Ishikawa (cell line): ENCODE data around the gene UBAC2.

Experiments
- CEBPB ChIP-seq: IDR thresholded peaks from 2 replicates; pipeline ENCODE4 v1.6.1; 2012
- CREB1 ChIP-seq: IDR thresholded peaks from 2 replicates; pipeline ENCODE4 v1.6.1; 2012; ENCODE audit warnings: low read depth
- EGR1 ChIP-seq: IDR thresholded peaks from 2 replicates; pipeline ENCODE4 v1.6.1; 2012
- EP300 ChIP-seq: IDR thresholded peaks from 2 replicates; pipeline ENCODE4 v1.6.1; 2012; ENCODE audit warnings: borderline replicate concordance
- FOXM1 ChIP-seq: IDR thresholded peaks from 2 replicates; pipeline ENCODE4 v1.6.1; 2012; ENCODE audit warnings: low read depth, borderline replicate concordance
- MAX ChIP-seq: IDR thresholded peaks from 2 replicates; pipeline ENCODE4 v1.6.1; 2012
- NFIC ChIP-seq: IDR thresholded peaks from 2 replicates; pipeline ENCODE4 v1.6.1; 2012
- RAD21 ChIP-seq: IDR thresholded peaks from 2 replicates; pipeline ENCODE4 v1.6.1; 2012; ENCODE audit warnings: low read depth
- REST ChIP-seq: IDR thresholded peaks from 2 replicates; pipeline ENCODE4 v1.6.1; 2012; ENCODE audit warnings: low read depth, mild to moderate bottlenecking
- TAF1 ChIP-seq: IDR thresholded peaks from 2 replicates; pipeline ENCODE4 v1.6.1; 2012; ENCODE audit warnings: low read depth, mild to moderate bottlenecking
- TCF12 ChIP-seq: IDR thresholded peaks from 2 replicates; pipeline ENCODE4 v1.6.1; 2012; ENCODE audit warnings: low read depth
- TEAD4 ChIP-seq: IDR thresholded peaks from 2 replicates; pipeline ENCODE4 v1.6.1; 2012
- USF1 ChIP-seq: IDR thresholded peaks from 2 replicates; pipeline ENCODE4 v1.6.1; 2012
- YY1 ChIP-seq: IDR thresholded peaks from 2 replicates; pipeline ENCODE4 v1.6.1; 2012; ENCODE audit warnings: low read depth
- ZBTB7A ChIP-seq: IDR thresholded peaks from 2 replicates; pipeline ENCODE4 v1.6.1; 2012; ENCODE audit warnings: low read depth

UBAC2 gene

GRCh38 chr13:99203601-99204579, 3.2 kb downstream of the UBAC2 start:
- no peak for TF ChIP-seq CREB1
- no peak for TF ChIP-seq EGR1
- no peak for TF ChIP-seq CEBPB
- no peak for TF ChIP-seq ZBTB7A
- TF ChIP-seq TEAD4, result no peak
- no peak for TF ChIP-seq YY1
- TF ChIP-seq EP300, result no peak
- TF ChIP-seq MAX, result no peak
- TF ChIP-seq TCF12, result no peak
- TF ChIP-seq RAD21, result no peak
- TF ChIP-seq USF1, result no peak
- TF ChIP-seq TAF1, result no peak
- no peak for TF ChIP-seq NFIC
- no peak for TF ChIP-seq REST
- TF ChIP-seq FOXM1, result no peak

- TF ChIP-seq EGR1 (no peak), USF1 (no peak), CEBPB (no peak), NFIC (no peak), TAF1 (no peak)
Measured at GRCh38 chr13:99205621-99206220, 5.1 kb downstream of the UBAC2 start.

GRCh38 chr13:99206226-99206625, 5.6 kb downstream of the UBAC2 start:
- TF ChIP-seq ZBTB7A (no peak), MAX (no peak), CREB1 (no peak)

GRCh38 chr13:99206873-99207272, 6.2 kb downstream of the UBAC2 start:
- TF ChIP-seq YY1, result no peak
- no peak for TF ChIP-seq EP300
- no peak for TF ChIP-seq CEBPB
- TF ChIP-seq ZBTB7A, result no peak
- TF ChIP-seq TCF12, result no peak
- TF ChIP-seq RAD21, result no peak
- TF ChIP-seq CREB1, result no peak

GRCh38 chr13:99207511-99207910, 6.9 kb downstream of the UBAC2 start:
- TF ChIP-seq RAD21 (no peak), YY1 (no peak), CREB1 (no peak), CEBPB (no peak), EP300 (no peak), USF1 (no peak)

- TF ChIP-seq NFIC, result no peak
- TF ChIP-seq TEAD4, result no peak
- TF ChIP-seq ZBTB7A, result no peak
- no peak for TF ChIP-seq RAD21
- no peak for TF ChIP-seq CEBPB
- TF ChIP-seq FOXM1, result no peak
- no peak for TF ChIP-seq MAX
- no peak for TF ChIP-seq EGR1
- no peak for TF ChIP-seq USF1
- TF ChIP-seq REST, result no peak
- no peak for TF ChIP-seq EP300
- no peak for TF ChIP-seq YY1
- TF ChIP-seq TAF1, result no peak
- TF ChIP-seq CREB1, result no peak
- TF ChIP-seq TCF12, result no peak
Measured at GRCh38 chr13:99208185-99208584, 7.5 kb downstream of the UBAC2 start.
